GM18909 (cell line): ENCODE data around the gene CXCL8.

ENCODE experiments used
- ATAC-seq: cut with Tn5 transposase; IDR thresholded peaks from one replicate; pipeline ENCODE4 v1.9.1; 2021; ENCODE audit warnings: mild to moderate bottlenecking; ENCODE audit not compliant: unreplicated experiment, poor library complexity

Gene CXCL8

GRCh38 chr4:73788411-73788810 is 48.0 kb downstream of the CXCL8 start:
- no peak for ATAC-seq
